ENCODE measurements around the gene DDRGK1.

GRCh38 chr20:3240776-3241363, 36.4 kb upstream of the DDRGK1 start:
- TF ChIP-seq CTCF (IDR thresholded peaks at IDR 0.05; ENCODE audit: low read length): no peak
- no peak for TF ChIP-seq EZH2 (optimal IDR thresholded peaks at IDR 0.05; ENCODE audit: low read depth, low read length)

Measured in MM.1S (cell line).